ENCODE results near the gene ABHD4.

Gene ABHD4

GRCh38 chr14:22656945-22657731, 59.0 kb downstream of the ABHD4 start:
- TF ChIP-seq CTCF (IDR thresholded peaks at IDR 0.05; ENCODE audit: low read depth, low read length) = no peak
- H3K4me3 ChIP-seq (ENCODE audit: low read depth, low read length) = no peak overlapping the region

- TF ChIP-seq CTCF (IDR thresholded peaks at IDR 0.05; ENCODE audit: low read depth, low read length) = 0 out of 2 replicates have a peak, but pooled peaks have one; percentile 11
These were observed 59.8 kb downstream of the ABHD4 start for GRCh38 chr14:22657861-22658260.

GRCh38 chr14:22658946-22659345, 60.8 kb downstream of the ABHD4 start:
- no peak for TF ChIP-seq CTCF (IDR thresholded peaks at IDR 0.05; ENCODE audit: low read depth, low read length)
- H3K4me3 ChIP-seq (ENCODE audit: low read depth, low read length) = no peak overlapping the region

More at GRCh38 chr14:22657861-22658260, 59.8 kb downstream of the ABHD4 start:
- no peak overlapping the region for H3K4me3 ChIP-seq (ENCODE audit: low read depth, low read length)

- no peak for TF ChIP-seq CTCF (IDR thresholded peaks at IDR 0.05; ENCODE audit: low read depth, low read length)
- H3K4me3 ChIP-seq (ENCODE audit: low read depth, low read length) = no peak overlapping the region
These were observed 62.6 kb downstream of the ABHD4 start for GRCh38 chr14:22660654-22661053.
